Testis (tissue), 2 donors: ENCODE results near the gene ARL6.

Experiments
- CTCF ChIP-seq, 3 experiments: fragments of 450-650 bp in 2 of 3; fragments of 200-600 bp in 1 of 3; sonication (generic) in 1 of 3; IDR thresholded peaks; one replicate each; pipeline ENCODE4 v1.5.1; 2016 to 2019; ENCODE audit warnings: antibody characterized with exemption in 3 of 3, mild to moderate bottlenecking in 2 of 3, moderate library complexity in 1 of 3
- POLR2A ChIP-seq: fragments of 450-650 bp; IDR thresholded peaks from one replicate; pipeline ENCODE4 v1.6.1; 2017; ENCODE audit warnings: antibody characterized with exemption, mild to moderate bottlenecking, moderate library complexity

DNA sequence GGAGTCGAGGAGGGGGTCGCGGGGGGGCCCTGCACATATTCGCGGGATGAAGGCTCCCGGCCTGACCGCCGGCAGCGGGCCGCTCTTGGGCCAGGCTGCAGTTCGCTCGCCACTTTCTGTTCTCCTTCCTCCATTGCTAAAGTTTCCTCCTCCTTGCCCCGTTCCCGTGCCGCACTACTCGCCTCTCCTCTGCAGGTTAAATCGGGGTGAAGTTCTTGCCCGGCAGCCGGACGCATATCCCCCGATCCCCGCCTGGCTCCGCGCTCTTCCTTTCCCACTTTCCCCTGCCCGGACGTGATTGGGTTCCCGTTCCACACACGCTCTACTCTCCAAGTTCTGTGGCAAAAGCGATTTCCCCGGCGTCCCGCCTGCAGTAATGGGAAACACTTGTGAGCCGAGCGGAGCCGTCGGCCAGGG is 57.8 kb downstream of the ARL6 start:
- TF ChIP-seq CTCF (IDR thresholded peaks at IDR 0.05) = no peak
- TF ChIP-seq POLR2A = no peak
